ENCODE data around the gene SPATA1. TPM values are rescaled to one million over a fixed set of nuclear protein-coding genes. Genes with fewer than 3 reads are reported as not detected.

Gene SPATA1
- total and polyA plus RNA-seq, 2 of the 13 experiments (the other 11 are each of a cell fraction or from before 2014, with no cell fraction given) = 0.70 to 1.4 TPM

GRCh38 chr1:84478876-84479868 is 27.0 kb upstream of the SPATA1 start, which contains the start of gene RPF1 (continued):
- no peak for TF ChIP-seq GPBP1L1 (CRISPR knock-in tag; IDR thresholded peaks at IDR 0.05)
- peak; percentile 87 for TF ChIP-seq PHF8 (CRISPR knock-in tag; IDR thresholded peaks at IDR 0.05)
- TF ChIP-seq NFAT5 (CRISPR knock-in tag; IDR thresholded peaks at IDR 0.05) = 0 out of 2 replicates have a peak, but pooled peaks have one; percentile 51
- TF ChIP-seq SMAD3 (CRISPR knock-in tag; IDR thresholded peaks at IDR 0.05) = peak; percentile 59
- no peak for TF ChIP-seq HMG20B (CRISPR knock-in tag; conservative IDR thresholded peaks at IDR 0.05)
- peak; percentile 51 for TF ChIP-seq ZFY (CRISPR knock-in tag; IDR thresholded peaks at IDR 0.05)
- peak; percentile 45; the same call in 1 of the 2 replicates for TF ChIP-seq MAZ (IDR thresholded peaks at IDR 0.05; ENCODE audit: borderline replicate concordance, low read depth, low read length)
- peak; percentile 39 for TF ChIP-seq MAZ (CRISPR knock-in tag; IDR thresholded peaks at IDR 0.05; ENCODE audit: low read depth)
- TF ChIP-seq ARNT2 (CRISPR knock-in tag; IDR thresholded peaks at IDR 0.05; ENCODE audit: low read depth) = 0 out of 2 replicates have a peak, but pooled peaks have one; percentile 23
- 0 out of 2 replicates have a peak, but pooled peaks have one; percentile 50 for TF ChIP-seq ZNF777 (CRISPR knock-in tag; IDR thresholded peaks at IDR 0.05)
- TF ChIP-seq, protein P1, sequence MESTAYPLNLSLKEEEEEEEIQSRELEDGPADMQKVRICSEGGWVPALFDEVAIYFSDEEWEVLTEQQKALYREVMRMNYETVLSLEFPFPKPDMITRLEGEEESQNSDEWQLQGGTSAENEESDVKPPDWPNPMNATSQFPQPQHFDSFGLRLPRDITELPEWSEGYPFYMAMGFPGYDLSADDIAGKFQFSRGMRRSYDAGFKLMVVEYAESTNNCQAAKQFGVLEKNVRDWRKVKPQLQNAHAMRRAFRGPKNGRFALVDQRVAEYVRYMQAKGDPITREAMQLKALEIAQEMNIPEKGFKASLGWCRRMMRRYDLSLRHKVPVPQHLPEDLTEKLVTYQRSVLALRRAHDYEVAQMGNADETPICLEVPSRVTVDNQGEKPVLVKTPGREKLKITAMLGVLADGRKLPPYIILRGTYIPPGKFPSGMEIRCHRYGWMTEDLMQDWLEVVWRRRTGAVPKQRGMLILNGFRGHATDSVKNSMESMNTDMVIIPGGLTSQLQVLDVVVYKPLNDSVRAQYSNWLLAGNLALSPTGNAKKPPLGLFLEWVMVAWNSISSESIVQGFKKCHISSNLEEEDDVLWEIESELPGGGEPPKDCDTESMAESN (CRISPR knock-in tag; conservative IDR thresholded peaks at IDR 0.05) = peak; percentile 37; the same call in 1 of the 2 replicates
- TF ChIP-seq ZBTB7B (CRISPR knock-in tag; IDR thresholded peaks at IDR 0.05) = peak; percentile 80; the same call in 1 of the 2 replicates
- no peak for TF ChIP-seq ZNF775 (CRISPR knock-in tag; IDR thresholded peaks at IDR 0.05; ENCODE audit: borderline replicate concordance)
- TF ChIP-seq, protein P2, sequence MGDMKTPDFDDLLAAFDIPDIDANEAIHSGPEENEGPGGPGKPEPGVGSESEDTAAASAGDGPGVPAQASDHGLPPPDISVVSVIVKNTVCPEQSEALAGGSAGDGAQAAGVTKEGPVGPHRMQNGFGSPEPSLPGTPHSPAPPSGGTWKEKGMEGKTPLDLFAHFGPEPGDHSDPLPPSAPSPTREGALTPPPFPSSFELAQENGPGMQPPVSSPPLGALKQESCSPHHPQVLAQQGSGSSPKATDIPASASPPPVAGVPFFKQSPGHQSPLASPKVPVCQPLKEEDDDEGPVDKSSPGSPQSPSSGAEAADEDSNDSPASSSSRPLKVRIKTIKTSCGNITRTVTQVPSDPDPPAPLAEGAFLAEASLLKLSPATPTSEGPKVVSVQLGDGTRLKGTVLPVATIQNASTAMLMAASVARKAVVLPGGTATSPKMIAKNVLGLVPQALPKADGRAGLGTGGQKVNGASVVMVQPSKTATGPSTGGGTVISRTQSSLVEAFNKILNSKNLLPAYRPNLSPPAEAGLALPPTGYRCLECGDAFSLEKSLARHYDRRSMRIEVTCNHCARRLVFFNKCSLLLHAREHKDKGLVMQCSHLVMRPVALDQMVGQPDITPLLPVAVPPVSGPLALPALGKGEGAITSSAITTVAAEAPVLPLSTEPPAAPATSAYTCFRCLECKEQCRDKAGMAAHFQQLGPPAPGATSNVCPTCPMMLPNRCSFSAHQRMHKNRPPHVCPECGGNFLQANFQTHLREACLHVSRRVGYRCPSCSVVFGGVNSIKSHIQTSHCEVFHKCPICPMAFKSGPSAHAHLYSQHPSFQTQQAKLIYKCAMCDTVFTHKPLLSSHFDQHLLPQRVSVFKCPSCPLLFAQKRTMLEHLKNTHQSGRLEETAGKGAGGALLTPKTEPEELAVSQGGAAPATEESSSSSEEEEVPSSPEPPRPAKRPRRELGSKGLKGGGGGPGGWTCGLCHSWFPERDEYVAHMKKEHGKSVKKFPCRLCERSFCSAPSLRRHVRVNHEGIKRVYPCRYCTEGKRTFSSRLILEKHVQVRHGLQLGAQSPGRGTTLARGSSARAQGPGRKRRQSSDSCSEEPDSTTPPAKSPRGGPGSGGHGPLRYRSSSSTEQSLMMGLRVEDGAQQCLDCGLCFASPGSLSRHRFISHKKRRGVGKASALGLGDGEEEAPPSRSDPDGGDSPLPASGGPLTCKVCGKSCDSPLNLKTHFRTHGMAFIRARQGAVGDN (CRISPR knock-in tag; IDR thresholded peaks at IDR 0.05) = peak; percentile 87
- TF ChIP-seq SALL1 (CRISPR knock-in tag; IDR thresholded peaks at IDR 0.05) = peak; percentile 66
